Skeletal muscle satellite cell (primary cell): ENCODE measurements around the gene NUP214.
"Not testable (repeated sequence)": the region's sequence is repeated elsewhere in the genome, so short reads cannot be mapped to it uniquely, and the experiment has no call there.

Experiments
- H3K27me3 ChIP-seq: 2 replicates; pipeline ENCODE4 v1.7.0; 2013; ENCODE audit warnings: low read length; ENCODE audit not compliant: control insufficient read depth, insufficient read depth
- H3K36me3 ChIP-seq: 2 replicates; pipeline ENCODE4 v1.7.0; 2013; ENCODE audit warnings: mild to moderate bottlenecking, control low read depth, low read length; ENCODE audit not compliant: insufficient read depth
- H3K4me1 ChIP-seq: 2 replicates; pipeline ENCODE4 v1.7.0; 2013; ENCODE audit warnings: low read length; ENCODE audit not compliant: control insufficient read depth, insufficient read depth
- H3K4me2 ChIP-seq: 2 replicates; pipeline ENCODE4 v1.7.0; 2013; ENCODE audit warnings: mild to moderate bottlenecking, low read length
- H3K4me3 ChIP-seq: 2 replicates; pipeline ENCODE4 v1.7.0; 2013; ENCODE audit warnings: low read length
- H3K9ac ChIP-seq: 2 replicates; pipeline ENCODE4 v1.7.0; 2013; ENCODE audit warnings: mild to moderate bottlenecking, low read depth, low read length, moderate library complexity
- H3K9me3 ChIP-seq: replicated peaks from 2 replicates; pipeline ENCODE4 v1.7.0; 2013; ENCODE audit warnings: mild to moderate bottlenecking, control low read depth, low read length

The NUP214 gene

DNA sequence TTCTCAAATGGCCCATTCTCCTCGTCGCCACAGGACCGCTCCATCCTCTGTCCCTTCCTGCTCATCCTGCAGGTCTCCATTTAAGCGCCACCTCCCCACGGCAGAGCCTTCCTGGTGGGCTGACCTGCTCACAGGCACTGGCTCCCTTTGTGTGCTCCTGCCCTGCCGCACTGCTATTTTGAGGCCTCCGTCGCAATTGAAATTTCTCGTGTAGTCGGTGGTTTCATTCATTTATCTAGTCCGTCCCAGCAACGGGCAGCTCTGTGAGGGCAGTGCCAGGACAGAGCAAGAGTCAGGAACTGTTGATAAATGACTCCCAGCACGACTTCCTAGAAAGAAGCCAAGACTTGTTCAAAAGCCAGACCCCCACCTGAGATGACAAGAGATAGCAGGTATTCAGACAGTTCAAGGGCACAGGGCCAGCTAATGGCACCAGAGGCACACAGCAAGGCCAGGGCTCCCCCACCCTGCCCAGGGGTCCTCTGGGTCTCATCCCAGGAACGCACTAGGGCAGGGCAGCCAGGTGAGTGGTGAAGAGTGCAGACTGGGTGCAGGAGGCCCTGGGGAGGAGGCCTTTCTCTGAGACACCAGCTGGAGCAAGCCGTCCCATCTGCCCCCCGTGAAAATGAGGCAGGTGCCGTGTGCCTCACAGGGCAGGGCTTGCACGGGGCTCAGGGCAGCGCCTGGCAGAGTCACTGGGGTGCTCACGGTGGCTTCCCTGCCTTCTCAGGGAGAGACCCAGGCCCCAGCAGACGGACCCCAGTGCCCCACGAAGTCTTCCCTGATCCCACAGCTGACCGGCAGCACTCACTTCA lies 114.0 kb downstream of the NUP214 start:
- H3K9ac ChIP-seq: peak overlapping the region; percentile 76
- no peaks in the 10 kb centered on the region for H3K27me3 ChIP-seq
- no peak overlapping the region for H3K4me2 ChIP-seq
- no peak overlapping the region for H3K4me3 ChIP-seq
- H3K9me3 ChIP-seq: no peaks in the 10 kb centered on the region
- H3K4me1 ChIP-seq: peaks cover 19% of the 10 kb centered on the region
- peaks cover 6% of the 10 kb centered on the region for H3K36me3 ChIP-seq

DNA sequence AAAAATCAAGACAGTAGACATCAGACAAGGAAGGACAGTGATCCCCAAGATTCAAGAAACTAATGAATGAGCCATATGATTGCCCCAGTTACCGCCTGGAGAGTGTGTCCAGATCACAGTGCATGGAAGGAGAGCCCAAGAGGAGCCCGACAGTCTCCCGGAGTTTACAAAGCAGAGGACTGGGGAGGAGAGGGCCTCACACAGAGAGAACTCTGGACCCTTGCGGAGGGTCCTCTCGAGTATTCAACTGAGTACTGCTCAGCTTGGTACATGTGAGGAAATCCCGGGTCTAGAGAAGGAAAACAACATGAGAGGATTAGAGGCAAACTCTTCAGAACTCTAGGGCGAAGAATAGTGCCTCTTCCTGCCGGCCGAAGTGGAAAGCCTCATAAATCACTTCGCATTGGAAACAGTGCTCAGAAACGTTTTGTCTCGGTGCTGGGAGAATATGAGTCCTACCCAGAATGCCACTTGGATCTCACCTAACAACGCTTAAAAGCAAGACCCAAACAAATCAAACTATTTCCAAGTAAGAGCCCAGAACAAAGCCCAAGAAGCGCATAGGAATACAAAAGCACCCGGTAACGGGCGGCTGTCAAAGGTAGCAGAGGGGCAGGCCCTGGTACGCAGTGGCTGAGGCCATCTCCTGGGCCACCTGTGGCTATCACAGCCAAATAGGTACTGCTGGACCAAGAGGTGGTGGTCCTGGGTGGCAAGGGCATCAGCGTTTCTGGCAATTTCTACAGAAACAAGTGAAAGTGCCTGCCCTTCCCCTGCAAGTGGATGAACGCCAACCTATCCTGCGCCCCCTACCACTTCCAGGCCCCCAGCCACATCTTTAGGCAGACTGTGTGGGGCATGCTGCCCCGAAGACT lies 114.9 kb downstream of the NUP214 start:
- Histone ChIP-seq H3K9me3 (no peaks in the 10 kb centered on the region), H3K4me3 (no peak overlapping the region), H3K9ac (no peak overlapping the region), H3K4me2 (no peak overlapping the region), H3K27me3 (no peaks in the 10 kb centered on the region), H3K36me3 (peaks cover 3% of the 10 kb centered on the region), H3K4me1 (peaks cover 19% of the 10 kb centered on the region)

DNA sequence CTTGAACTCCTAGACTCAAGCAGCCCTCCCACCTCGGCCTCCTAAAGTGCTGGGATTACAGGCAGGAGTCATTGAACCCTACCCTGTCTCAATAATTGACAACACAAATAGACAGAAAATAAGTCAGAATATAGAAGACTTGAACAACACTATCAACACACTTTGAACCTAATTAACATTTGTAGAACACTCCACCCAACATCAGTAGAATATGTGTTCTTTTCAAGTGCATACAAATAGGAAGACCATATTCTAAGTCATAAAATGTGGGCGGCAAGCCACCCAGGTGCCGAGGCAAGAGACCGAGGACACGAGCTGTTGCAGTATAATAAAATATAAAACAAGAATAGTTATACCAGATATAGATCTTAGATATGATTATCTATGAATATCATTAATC lies 118.9 kb downstream of the NUP214 start:
- not testable (repeated sequence) for H3K9ac ChIP-seq, H3K36me3 ChIP-seq, H3K4me2 ChIP-seq, H3K4me1 ChIP-seq, H3K4me3 ChIP-seq, H3K27me3 ChIP-seq, H3K9me3 ChIP-seq

DNA sequence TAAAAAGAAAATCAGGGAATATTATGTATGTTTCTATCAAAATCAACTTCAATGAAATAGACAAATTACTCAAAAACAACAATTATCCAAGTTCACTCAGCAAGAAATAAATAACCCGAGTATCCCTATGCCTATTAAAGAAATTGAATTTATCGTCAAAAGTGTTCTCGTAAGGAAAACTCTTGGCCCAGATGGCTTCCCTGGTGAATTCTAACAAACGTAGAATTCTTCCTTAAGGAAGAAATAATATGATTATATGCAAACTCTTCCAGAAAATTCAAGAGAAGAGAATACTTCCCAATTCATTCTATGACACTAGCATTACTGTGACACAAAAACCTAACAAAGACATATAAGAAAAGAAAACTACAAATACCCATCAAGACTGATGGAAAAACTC lies 121.2 kb downstream of the NUP214 start:
- no peaks in the 10 kb centered on the region for H3K4me1 ChIP-seq
- H3K9me3 ChIP-seq: no peaks in the 10 kb centered on the region
- H3K4me2 ChIP-seq: no peak overlapping the region
- no peaks in the 10 kb centered on the region for H3K36me3 ChIP-seq
- H3K4me3 ChIP-seq: no peak overlapping the region
- no peak overlapping the region for H3K9ac ChIP-seq
- peaks cover 9% of the 10 kb centered on the region for H3K27me3 ChIP-seq

DNA sequence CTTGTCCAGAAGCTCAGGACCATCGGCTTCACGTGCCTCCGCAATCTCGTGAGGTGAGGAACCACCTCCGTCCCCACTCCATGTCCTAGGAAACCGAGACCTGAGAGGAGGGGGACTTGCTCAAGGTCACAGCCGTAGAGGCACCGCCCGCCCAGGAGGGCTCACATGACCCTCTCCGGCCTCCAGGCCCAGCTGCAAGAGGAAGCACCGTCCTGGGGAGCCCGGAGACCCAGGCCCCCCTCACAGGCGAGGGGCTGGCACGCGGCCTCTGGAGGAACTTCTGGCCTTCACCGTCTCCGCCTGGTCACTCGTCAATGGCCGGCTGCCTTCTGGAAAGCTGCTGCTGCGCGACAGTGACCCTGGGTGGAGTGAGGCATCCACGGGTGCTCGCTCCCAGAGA lies 126.7 kb downstream of the NUP214 start:
- Histone ChIP-seq H3K4me2 (no peak overlapping the region), H3K4me3 (no peak overlapping the region), H3K4me1 (peaks cover 13% of the 10 kb centered on the region), H3K9ac (no peak overlapping the region), H3K36me3 (no peaks in the 10 kb centered on the region), H3K27me3 (peaks cover 3% of the 10 kb centered on the region), H3K9me3 (no peaks in the 10 kb centered on the region)

DNA sequence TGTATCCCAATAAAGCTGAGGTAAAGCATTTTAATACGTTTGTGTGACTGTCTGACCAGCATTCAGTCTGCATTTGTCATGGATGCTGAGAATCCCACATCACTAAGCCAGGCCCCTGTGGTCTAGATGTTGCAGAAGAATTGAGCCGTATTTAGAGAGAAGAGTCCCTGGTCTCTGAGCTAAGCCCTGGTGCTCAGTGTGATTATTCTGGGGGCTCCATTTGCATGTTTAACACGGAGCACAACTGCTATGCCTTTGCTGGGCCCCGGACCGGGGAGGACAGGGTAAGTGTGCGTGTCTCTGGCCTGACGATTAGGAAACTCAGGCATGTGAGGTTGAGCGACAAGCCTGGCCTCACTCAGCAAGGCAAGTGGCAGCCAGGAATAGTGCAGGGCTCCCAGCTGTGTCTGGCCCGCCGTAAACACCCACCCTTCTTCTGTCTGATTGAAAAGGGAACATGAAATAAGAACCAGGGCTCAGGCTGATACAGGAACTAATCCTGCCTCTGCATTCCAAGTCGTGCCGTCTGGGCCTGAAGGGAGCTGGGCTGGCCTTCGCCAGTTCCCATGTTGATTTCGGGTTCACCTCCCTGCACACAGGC lies 128.6 kb downstream of the NUP214 start:
- Histone ChIP-seq H3K4me3 (no peak overlapping the region), H3K4me1 (peaks cover 13% of the 10 kb centered on the region)

DNA sequence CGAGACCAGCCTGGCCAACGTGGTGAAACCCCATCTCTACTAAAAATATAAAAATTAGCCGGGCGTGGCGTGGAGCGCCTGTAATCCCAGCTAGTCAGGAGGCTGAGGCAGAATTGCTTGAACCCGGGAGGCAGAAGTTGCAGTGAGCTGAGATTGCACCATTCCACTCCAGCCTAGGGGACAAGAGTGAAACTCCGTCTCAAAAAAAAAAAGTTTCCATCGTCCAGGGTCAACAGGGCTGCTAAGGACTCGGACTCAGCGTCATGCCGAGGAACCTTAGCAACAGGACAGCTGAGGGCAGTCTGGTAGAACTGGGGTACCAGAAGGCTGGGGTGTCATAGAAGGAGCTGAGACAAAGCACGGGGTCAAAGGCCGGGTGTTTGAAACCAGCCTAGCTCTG lies 129.2 kb downstream of the NUP214 start:
- H3K9me3 ChIP-seq: no peaks in the 10 kb centered on the region
- peaks cover 13% of the 10 kb centered on the region for H3K4me1 ChIP-seq
- no peaks in the 10 kb centered on the region for H3K36me3 ChIP-seq
- no peak overlapping the region for H3K9ac ChIP-seq
- no peaks in the 10 kb centered on the region for H3K27me3 ChIP-seq
- no peak overlapping the region for H3K4me3 ChIP-seq
- no peak overlapping the region for H3K4me2 ChIP-seq

More for the DNA sequence above, 128.6 kb downstream of the NUP214 start:
- Histone ChIP-seq H3K36me3 (no peaks in the 10 kb centered on the region), H3K27me3 (no peaks in the 10 kb centered on the region), H3K9ac (no peak overlapping the region), H3K4me2 (no peak overlapping the region), H3K9me3 (no peaks in the 10 kb centered on the region)

DNA sequence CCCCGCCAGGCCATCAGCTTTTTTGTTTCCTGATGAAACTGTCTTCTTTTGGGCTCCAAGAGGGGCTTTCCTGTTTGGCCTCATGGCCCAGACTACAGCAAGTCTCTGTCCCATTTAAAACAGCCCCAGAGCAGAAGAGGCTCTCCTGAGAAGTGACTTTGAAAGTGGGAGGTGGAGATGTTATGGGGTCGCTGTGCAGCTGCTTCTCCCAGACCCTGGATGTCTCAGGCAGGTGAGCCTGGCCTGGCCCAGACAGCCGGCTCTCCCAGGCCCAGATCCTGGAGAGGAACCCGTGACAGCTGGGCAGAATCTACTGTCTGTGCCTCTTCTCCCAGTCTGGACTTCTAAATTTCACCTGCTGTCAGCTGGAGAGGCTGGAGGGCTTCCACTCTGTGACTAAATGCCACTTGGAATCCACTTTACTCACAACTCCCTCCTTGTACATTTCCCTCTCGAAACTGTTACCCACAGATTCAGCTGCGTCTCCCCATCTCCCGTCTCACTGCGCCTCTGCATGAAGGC lies 130.4 kb downstream of the NUP214 start:
- Histone ChIP-seq H3K4me3 (no peak overlapping the region), H3K27me3 (no peaks in the 10 kb centered on the region), H3K4me2 (peak overlapping the region; percentile 30), H3K9ac (peak overlapping the region; percentile 0), H3K36me3 (no peaks in the 10 kb centered on the region), H3K9me3 (no peaks in the 10 kb centered on the region), H3K4me1 (peaks cover 13% of the 10 kb centered on the region)

DNA sequence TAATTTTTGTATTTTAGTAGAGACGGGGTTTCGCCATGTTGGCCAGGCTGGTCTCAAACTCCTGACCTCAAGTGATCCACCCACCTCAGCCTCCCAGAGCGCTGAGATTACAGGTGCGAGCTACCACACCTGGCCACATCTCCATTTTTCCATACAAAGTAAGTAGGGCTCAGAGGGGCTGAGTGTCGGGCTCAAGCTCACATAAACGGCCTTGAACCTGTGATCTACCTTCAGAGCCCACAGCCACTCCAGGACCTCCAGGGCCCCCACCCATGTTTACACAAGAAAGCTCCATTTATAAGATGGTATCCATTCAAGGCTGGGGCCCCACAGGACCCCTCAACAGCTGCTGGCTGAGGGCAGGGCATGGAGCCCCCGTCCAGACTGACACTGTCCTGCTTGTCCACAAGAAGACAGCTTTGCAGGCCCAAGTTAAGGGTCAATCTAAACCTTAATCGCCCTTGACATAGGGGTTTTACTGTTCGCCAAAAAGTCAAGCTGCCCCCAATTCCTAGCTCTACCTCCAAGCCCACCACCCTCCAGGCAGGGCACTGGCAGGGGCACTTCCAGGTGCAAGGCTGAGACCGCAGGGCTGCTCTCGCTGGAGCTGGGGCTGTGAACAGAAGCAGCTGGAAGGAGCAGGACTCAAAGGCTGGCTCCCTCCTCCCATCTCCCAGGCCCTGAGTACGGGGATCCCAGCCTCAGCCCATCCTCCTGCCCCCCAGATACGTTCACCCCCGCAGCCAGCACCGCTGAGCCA lies 132.1 kb downstream of the NUP214 start:
- Histone ChIP-seq H3K27me3 (no peaks in the 10 kb centered on the region), H3K9me3 (no peaks in the 10 kb centered on the region), H3K4me3 (no peak overlapping the region), H3K4me1 (peaks cover 13% of the 10 kb centered on the region), H3K4me2 (no peak overlapping the region), H3K9ac (no peak overlapping the region), H3K36me3 (no peaks in the 10 kb centered on the region)

DNA sequence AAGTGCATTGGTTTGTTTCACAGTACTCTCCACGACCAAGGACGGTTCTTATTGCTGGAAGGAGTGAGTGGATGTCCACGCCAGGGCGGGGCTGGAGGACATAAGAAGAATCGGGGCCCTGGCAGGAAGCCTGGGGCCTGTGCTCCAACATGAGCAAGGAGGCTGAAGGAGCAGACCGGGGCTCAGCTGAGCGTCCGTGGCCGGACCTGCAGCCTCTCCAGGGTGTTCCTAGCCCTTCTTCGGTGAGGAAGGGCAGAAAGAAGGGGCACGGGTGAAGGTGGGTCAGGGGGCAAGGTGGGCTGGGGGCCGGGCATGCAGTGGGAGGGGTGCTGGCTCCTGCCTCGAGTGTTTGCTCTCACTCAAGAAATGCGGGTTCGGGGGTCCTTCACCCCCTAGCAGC lies 132.8 kb downstream of the NUP214 start:
- no peak overlapping the region for H3K4me2 ChIP-seq
- H3K4me1 ChIP-seq: peaks cover 13% of the 10 kb centered on the region
- H3K9me3 ChIP-seq: no peaks in the 10 kb centered on the region
- no peaks in the 10 kb centered on the region for H3K27me3 ChIP-seq
- H3K9ac ChIP-seq: no peak overlapping the region
- H3K36me3 ChIP-seq: no peaks in the 10 kb centered on the region
- no peak overlapping the region for H3K4me3 ChIP-seq
